HG03571 (cell line): ENCODE measurements around the gene ARID1B.
A peak's percentile ranks its signal among the peaks of the same experiment; 100 is the strongest.

ENCODE experiments used
- ATAC-seq: cut with Tn5 transposase; IDR thresholded peaks from one replicate; pipeline ENCODE4 v1.9.1; 2021; ENCODE audit not compliant: unreplicated experiment

Gene ARID1B

GRCh38 chr6:156849806-156850205, 72.6 kb downstream of the ARID1B start:
- ATAC-seq: no peak

DNA sequence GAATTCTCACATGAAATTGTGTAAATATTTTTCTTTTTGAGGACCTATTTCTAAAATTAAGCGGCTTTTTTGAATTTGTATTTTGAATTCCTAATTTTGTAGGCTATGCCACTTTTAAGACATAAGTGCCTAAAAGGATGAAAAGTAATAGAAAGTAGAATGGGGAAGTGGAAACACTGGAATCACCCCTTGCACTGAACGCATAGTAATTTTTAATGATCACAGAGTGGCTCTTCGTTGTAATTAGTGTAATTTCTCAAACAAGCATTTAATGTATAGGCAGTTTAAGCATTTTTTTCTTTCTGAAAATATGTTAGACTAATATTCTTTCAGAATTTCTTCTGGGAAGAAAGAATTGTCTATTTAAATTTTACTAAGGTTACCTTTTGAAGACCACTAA, 73.2 kb downstream of the ARID1B start:
- ATAC-seq: no peak

- ATAC-seq: no peak
These were observed 74.3 kb downstream of the ARID1B start for GRCh38 chr6:156851454-156851921.

GRCh38 chr6:156852147-156852857, 75.1 kb downstream of the ARID1B start:
- ATAC-seq: peak; percentile 45

DNA sequence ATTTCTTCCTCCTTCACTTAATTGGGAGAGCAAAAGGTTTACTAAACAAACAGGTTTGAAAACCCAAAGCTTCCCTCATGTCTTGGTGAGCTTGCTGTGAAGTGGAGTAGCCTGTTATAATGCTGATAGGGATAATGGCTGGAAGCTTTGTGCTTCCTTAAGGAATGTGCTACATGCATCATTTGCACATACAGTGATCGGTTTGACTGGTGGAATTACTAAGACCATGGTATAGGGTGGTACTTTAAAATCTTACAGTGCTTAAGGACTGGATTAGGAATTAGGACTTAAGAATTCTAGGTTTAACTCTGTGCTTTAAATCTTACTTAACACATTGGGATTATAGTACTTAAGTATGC, 75.7 kb downstream of the ARID1B start:
- no peak for ATAC-seq

- ATAC-seq: no peak
These were observed 76.6 kb downstream of the ARID1B start for GRCh38 chr6:156853733-156854132.

DNA sequence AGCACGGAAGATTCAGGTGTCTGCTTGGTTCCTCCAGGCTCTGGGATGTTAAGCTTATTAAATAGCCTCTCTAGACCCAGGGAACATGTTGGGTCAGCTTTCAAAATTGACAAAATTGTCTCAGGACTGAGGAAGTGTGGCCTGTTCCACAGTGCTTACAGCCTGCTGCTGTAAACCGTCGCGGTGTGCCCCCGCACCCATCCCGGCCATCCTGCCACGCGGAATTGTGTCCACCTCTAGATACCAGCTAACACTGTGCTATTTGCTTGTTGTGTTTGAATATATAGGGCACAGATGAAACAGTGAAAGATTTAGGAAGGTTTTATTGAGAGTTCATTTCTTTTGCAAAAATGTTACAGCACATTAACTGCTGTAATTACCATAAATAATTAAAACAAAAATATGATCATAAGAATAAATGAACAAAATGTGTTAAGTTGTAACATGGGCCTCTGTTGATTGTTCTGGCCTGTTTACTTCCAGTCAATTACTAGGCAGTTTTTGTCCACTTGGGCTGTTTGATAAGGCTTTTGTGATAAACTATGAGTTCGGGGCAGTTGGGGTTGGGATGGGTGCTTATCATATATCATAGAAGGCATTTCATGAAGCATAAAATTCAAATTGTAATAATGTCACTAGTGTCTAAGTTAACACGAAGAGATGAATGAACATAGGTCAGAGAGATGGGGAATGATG, 77.4 kb downstream of the ARID1B start:
- ATAC-seq: no peak

DNA sequence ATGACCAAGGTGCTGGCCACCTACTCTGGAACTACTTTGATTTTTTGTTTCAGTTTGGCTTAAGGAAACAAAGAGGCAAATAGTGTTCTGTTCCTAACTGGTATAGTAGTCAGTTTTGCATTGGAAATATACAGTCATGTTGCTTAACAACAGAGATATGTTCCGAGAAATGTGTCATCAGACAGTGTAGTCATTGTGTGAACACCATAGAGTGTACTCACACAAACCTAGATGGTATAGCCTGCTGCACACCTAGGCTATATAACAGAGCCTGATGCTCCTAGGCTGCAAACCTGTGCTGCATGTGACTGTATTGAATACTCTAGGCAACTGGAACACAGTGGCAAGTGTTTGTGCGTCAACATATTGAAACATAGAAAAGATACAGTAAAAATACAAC, 80.4 kb downstream of the ARID1B start:
- ATAC-seq: no peak

DNA sequence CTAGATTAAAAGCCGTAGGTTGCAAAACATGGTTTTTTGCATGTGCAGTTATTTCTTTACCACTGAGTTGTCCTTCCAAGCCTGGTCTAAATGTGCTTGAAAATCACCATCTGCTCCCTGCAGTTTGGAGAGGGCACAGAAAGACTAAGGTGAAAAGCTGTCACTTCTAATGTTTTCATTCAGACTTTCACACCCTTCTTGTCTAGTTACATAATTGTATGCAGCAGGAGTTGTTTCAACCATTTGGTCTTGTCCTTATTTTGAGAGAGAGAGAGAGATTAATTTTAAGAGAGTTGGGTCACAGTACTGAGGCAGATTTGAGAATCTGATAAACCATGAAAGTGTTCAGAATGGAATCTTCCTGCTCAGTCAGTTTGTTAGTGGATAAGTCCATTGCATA, 82.5 kb downstream of the ARID1B start:
- no peak for ATAC-seq

DNA sequence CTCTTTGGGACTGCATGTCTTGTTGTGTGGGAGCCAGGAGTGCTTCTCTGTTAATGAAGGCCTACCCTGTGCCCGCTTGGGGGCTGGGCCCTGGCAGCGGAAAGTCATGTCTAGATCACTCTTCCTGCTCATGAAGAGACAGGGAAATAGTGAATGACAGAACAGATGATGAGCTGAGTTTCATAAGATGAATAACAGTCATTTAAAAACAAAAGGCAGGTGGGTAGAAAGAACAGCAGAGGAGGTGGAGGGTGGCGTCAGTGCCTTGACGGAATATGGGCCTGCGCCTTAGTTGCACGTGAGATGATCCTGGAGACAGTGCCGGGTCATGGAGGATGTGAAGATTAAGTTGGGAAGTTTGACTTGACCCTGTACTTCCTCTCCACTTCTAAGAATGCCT, 85.5 kb downstream of the ARID1B start:
- ATAC-seq: no peak

DNA sequence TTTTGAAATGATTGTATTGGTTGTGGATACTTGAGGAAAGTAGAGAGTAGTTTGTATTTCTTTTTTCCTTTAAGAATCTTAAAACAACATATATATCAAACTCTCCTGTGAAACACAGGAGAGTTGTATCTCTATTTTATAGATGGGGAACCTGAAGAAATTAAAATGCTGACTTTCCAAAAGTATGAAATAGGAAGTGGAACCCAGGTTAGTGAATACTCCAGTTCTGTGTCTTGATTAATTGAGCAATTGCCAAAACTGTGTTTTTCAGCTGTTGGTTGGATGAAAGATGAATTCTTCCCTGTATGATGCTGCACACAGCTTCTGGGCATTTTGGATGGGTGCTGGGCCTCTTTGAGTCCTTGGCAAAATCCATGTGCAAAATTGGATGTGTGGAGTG, 86.3 kb downstream of the ARID1B start:
- no peak for ATAC-seq

GRCh38 chr6:156864557-156864956, 87.4 kb downstream of the ARID1B start:
- no peak for ATAC-seq

- ATAC-seq: no peak
These were observed 87.9 kb downstream of the ARID1B start for GRCh38 chr6:156865019-156865629.

- no peak for ATAC-seq
These were observed 89.2 kb downstream of the ARID1B start for GRCh38 chr6:156866220-156867015.

DNA sequence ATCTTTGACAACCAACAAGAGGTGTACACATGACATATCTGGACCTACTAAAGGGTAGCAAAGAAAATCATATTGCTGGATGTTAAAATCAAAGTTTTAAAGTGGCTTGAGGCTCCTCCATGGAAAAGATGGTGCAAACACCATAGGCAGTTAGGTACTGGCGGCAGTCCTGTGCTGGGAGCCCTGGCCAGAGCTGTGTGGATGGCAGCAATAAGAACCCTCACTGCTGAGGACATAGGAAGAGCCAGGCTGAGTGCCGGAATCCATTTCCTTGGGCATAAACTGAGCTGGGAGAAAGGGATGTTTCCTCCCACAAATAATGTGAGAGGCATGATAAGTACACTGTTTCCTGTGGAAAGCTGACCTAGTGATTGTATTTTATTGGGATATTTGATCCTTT, 89.9 kb downstream of the ARID1B start:
- no peak for ATAC-seq

- no peak for ATAC-seq
These were observed 91.2 kb downstream of the ARID1B start for GRCh38 chr6:156868385-156868784.

DNA sequence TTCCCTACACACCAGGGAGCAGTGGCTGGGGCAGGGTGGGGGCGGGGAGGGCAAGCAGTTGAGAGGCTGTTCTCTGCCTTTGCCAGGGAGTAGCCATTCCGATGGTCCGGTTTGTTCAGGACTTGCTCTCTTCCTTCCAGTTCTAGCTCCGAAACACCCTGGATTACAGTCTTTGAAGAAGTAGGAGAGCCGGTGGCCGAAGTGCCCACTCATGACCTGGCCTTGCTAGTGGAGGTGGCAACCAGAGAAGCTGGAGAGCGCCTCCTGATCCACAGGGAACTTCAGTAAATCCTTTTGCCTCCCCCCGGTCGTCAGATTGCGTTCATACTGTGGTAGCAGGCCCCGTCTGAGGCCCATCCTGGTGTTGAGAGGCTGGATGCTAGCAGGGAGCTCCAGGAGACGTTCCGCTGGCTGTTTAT, 92.8 kb downstream of the ARID1B start:
- ATAC-seq: no peak

- ATAC-seq: no peak
These were observed 93.9 kb downstream of the ARID1B start for GRCh38 chr6:156870924-156871539.

- no peak for ATAC-seq
These were observed 95.7 kb downstream of the ARID1B start for GRCh38 chr6:156872903-156873302.

GRCh38 chr6:156873654-156874380, 96.6 kb downstream of the ARID1B start:
- ATAC-seq: no peak
